GM19193 (cell line): ENCODE results near the gene XXYLT1.

ENCODE experiments used
- POLR2A ChIP-seq: IDR thresholded peaks from 4 replicates; pipeline ENCODE4 v1.6.1; 2011; ENCODE audit not compliant: insufficient read depth, insufficient read length; ENCODE audit errors: extremely low read depth

Gene XXYLT1

GRCh38 chr3:195110647-195111318, 160.2 kb downstream of the XXYLT1 start:
- TF ChIP-seq POLR2A, result no peak

GRCh38 chr3:195109098-195109657, 161.8 kb downstream of the XXYLT1 start:
- no peak for TF ChIP-seq POLR2A

- no peak for TF ChIP-seq POLR2A
These were observed 163.4 kb downstream of the XXYLT1 start for GRCh38 chr3:195107593-195107992.

- TF ChIP-seq POLR2A, result no peak
These were observed 164.5 kb downstream of the XXYLT1 start for GRCh38 chr3:195106418-195106906.

DNA sequence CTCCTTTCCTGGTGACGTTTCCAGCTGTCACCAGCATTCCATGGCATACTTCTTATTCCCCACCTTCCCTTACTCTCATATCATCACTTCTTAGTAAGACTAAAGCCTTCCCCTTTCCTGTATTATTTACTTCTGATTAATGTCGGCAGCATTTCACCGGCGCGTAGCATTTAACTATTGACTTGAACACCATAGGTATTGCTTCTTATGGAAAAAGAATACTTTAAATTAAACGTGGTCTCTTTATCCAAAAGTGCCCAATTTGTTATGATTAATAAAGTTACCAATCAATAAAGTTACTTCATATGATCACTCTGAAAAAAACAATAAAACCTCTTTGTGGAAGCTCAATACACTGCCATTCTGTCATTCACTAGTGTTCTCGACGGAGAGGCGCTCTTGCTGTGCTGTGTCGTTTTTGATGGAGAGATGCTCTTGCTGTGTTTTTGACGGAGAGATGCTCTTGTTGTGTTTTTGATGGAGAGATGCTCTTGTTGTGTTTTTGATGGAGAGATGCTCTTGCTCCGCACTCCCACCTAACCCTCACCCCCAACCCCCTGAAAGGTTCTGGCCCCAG, 165.0 kb downstream of the XXYLT1 start:
- TF ChIP-seq POLR2A, result no peak

DNA sequence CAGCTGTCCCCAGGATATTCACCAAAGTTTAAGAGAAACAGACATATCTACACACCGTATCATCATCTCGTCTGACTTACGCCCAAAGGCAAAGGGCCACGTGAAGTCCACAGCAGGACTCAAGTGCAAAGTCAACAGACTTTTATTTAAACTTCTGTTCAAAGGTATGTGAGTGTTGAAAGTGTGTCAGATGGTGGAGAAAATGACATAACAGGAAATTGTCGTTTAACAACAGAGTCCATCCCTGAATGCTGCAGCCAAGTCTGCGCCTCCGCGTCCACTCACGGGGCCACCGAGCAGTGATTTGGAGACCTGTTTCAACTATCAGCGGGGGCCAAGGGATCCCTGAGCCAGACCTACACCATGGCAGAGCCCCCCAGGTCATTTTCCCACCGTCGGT, 165.6 kb downstream of the XXYLT1 start:
- no peak for TF ChIP-seq POLR2A

DNA sequence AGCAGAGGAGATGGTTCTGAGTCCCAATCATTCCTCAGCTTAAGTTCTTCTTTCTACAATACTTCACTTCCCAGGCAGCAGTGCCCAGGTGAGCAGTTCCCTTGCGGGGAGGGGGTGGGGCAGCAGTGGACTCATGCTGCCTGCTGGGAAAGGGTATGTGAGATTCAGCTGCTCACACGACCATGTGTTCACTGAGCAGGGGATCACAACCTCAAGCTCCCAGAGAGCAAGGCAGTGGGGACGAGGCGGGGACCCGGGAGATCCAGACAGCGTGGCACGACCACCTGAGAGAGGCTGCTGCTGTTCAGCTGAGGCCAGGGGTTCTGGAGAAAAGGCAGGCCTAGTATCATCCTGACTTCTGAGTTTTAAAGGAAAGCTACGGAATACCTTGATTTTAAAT, 166.6 kb downstream of the XXYLT1 start:
- TF ChIP-seq POLR2A, result no peak

- TF ChIP-seq POLR2A, result no peak
These were observed 167.3 kb downstream of the XXYLT1 start for GRCh38 chr3:195103623-195104022.

GRCh38 chr3:195102609-195103467, 168.1 kb downstream of the XXYLT1 start:
- no peak for TF ChIP-seq POLR2A

DNA sequence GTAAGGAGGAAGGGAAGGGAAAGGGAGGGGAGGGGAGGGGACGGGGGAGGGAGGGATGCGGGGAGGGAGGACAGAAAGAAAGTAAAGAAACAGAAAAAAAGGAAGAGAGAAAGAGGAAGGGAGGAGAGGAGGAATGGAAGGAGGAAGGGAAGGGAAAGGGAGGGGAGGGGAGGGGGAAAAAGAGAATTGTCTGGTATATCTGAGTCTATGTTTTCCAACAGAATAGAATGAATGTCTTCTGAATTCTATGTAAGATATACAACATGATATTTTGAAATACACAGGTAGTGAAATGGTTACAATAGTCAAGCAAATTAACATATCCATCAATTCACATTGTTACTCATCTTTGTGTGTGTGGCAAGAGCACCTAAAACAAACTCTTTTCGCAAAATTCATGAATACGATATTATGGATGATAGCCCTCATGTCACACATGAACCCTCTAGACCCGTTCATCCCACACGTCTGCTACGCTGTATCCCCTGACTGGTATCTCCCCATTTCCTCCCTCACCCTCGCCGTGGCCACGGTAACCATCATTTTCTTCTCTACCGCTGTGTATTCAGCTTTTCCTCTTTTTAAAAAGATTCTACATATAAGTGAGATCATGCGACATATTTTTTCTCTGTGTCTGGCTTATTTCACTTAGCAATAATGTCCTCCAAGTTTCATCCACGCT, 168.9 kb downstream of the XXYLT1 start:
- no peak for TF ChIP-seq POLR2A

DNA sequence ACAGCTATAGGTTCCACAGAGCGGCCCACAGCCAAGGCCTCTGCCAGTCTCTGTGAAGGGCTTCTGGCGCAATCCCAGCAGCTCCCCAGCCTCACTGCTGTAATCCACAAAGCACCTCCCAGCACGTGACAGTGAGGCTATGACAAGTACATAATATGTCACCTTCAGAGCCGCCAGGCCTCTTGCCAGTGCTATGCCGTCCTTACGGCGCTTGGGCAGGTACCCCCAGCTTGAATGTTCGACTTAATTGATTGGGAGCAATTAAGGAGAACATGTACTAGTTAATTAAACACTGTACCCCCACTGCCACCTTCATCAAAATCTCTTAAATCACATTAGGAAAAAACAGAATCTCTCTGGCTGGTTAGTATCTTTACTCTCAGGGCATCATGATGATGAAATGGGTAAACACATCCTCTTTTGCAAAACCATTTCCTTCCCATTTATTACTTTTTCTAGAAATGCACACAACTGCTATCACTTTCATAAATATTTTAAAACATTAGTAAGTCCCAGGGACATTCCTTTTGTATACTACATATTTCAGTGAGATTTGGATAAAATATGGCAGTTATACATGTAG, 169.9 kb downstream of the XXYLT1 start:
- TF ChIP-seq POLR2A, result no peak

DNA sequence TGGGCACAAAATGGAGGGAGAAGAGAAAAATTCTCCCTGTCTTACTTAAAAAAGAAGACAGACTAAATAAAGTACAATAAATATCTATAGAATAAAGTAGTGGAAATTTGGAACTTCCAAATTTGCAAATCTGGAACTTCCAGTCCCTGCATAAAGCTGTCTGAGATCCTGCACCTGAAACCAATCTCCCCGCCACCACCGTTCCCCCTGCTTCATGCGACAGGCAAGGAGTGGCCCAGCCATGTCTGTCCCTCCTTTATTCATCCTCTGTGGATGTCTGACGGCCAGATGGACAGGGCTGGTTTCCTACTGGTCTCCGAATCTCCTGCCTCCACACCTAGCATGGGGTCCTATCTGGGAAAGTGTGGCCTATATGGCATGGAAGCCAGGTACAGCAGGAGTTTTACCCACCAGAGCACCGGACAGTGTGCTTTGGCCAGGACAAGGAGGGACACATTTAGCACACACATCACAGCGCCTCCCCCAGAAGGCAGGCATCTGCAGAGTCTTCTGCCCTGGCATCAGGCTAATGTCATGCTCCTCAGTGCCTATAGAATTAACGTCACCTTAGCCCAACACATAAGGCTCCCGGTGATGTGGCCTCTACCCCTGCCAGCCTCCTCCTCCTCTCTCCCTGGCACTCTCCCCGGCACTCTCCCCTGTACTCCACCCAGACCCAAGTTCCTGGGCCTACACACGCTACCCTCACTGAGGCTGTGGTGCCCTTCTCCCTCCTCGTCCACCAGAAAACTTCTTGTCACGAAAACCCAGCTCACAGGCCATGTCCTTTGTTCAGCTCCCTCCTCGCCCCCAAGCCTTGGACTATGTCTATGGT, 170.8 kb downstream of the XXYLT1 start:
- no peak for TF ChIP-seq POLR2A

GRCh38 chr3:195098741-195099525, 172.0 kb downstream of the XXYLT1 start:
- TF ChIP-seq POLR2A, result no peak
